K562 (cell line): Measurements from ENCODE around the gene ATP2A3.
A peak's percentile ranks its signal among the peaks of the same experiment; 100 is the strongest.

Source experiments
- CTCF ChIP-seq, 3 experiments: IDR thresholded peaks in 2 of 3; conservative IDR thresholded peaks in 1 of 3; 2 replicates each; pipeline ENCODE4 v1.5.1; 2011 to 2012; ENCODE audit warnings: low read length in 3 of 3, mild to moderate bottlenecking in 3 of 3, control low read depth in 2 of 3, improper control_type of control experiment in 1 of 3, inconsistent platforms in 1 of 3, low read depth in 1 of 3, mixed read lengths in 1 of 3, moderate library complexity in 1 of 3; ENCODE audit not compliant: insufficient read depth in 2 of 3
- E2F3 ChIP-seq: fragments of 250-450 bp; sonication (Bioruptor Pico); IDR thresholded peaks from 2 replicates; pipeline ENCODE4 v1.4.0; 2020; ENCODE audit warnings: mild to moderate bottlenecking
- ELF1 ChIP-seq: fragments of 200-800 bp; sonication (Bioruptor generic); IDR thresholded peaks from 2 replicates; pipeline ENCODE4 v1.6.1; 2016; ENCODE audit warnings: missing genetic modification characterization, missing compliant biosample characterization
- EZH2 ChIP-seq: IDR thresholded peaks from 2 replicates; pipeline ENCODE4 v1.6.1; 2012; ENCODE audit warnings: low read depth, mild to moderate bottlenecking, inconsistent platforms, low read length, borderline replicate concordance
- MXI1 ChIP-seq: IDR thresholded peaks from 2 replicates; pipeline ENCODE4 v1.6.1; 2011; ENCODE audit warnings: low read depth, mild to moderate bottlenecking, improper control_type of control experiment, low read length
- MYBL2 ChIP-seq, 2 experiments: fragments of 450-650 bp in 1 of 2; sonication (generic) in 1 of 2; formaldehyde crosslinking in 1 of 2; IDR thresholded peaks; 2 replicates each; pipeline versions ENCODE4 v1.6.1 to v1.8.1; 2017 to 2022; ENCODE audit warnings: borderline replicate concordance in 1 of 2, inconsistent platforms in 1 of 2, low read depth in 1 of 2, mild to moderate bottlenecking in 1 of 2, missing genetic modification reagents in 1 of 2, moderate library complexity in 1 of 2
- NFE2 ChIP-seq: IDR thresholded peaks from 2 replicates; pipeline ENCODE4 v1.6.1; 2014; ENCODE audit warnings: antibody characterized with exemption, low read depth
- POLR2A ChIP-seq: fragments of 450-650 bp; conservative IDR thresholded peaks from 2 replicates; pipeline ENCODE4 v1.6.1; 2016
- POLR2AphosphoS5 ChIP-seq: IDR thresholded peaks from 2 replicates; pipeline ENCODE4 v1.6.1; 2011; ENCODE audit warnings: mild to moderate bottlenecking, low read depth, low read length, moderate library complexity; ENCODE audit not compliant: control insufficient read depth, insufficient read depth
- RFX5 ChIP-seq: IDR thresholded peaks from 2 replicates; pipeline ENCODE4 v1.6.1; 2011; ENCODE audit warnings: low read depth, mild to moderate bottlenecking, improper control_type of control experiment, low read length
- ZNF12 ChIP-seq: sonication (generic); formaldehyde crosslinking; IDR thresholded peaks from 2 replicates; pipeline ENCODE4 v1.4.0; 2020; ENCODE audit warnings: mild to moderate bottlenecking, missing genetic modification reagents
- TF ChIP-seq, protein P1 (sequence below): fragments of 250-450 bp; sonication (Bioruptor Pico); IDR thresholded peaks from 2 replicates; pipeline ENCODE4 v1.5.0; 2020; ENCODE audit warnings: mild to moderate bottlenecking, borderline replicate concordance
- TF ChIP-seq, protein P2 (sequence below), 2 experiments: IDR thresholded peaks; 2 replicates each; pipeline ENCODE4 v1.6.1; 2011; ENCODE audit warnings: borderline replicate concordance in 1 of 2, control low read depth in 1 of 2, low read depth in 1 of 2, low read length in 1 of 2, mild to moderate bottlenecking in 1 of 2, mixed read lengths in 1 of 2, moderate library complexity in 1 of 2; ENCODE audit not compliant: insufficient read depth in 1 of 2, insufficient read length in 1 of 2, poor library complexity in 1 of 2, severe bottlenecking in 1 of 2; ENCODE audit errors: extremely low read depth in 1 of 2
- TF ChIP-seq, protein P3 (sequence below): sonication (generic); formaldehyde crosslinking; IDR thresholded peaks from 2 replicates; pipeline ENCODE4 v1.8.1; 2023; ENCODE audit warnings: mild to moderate bottlenecking, missing genetic modification reagents

DNA sequence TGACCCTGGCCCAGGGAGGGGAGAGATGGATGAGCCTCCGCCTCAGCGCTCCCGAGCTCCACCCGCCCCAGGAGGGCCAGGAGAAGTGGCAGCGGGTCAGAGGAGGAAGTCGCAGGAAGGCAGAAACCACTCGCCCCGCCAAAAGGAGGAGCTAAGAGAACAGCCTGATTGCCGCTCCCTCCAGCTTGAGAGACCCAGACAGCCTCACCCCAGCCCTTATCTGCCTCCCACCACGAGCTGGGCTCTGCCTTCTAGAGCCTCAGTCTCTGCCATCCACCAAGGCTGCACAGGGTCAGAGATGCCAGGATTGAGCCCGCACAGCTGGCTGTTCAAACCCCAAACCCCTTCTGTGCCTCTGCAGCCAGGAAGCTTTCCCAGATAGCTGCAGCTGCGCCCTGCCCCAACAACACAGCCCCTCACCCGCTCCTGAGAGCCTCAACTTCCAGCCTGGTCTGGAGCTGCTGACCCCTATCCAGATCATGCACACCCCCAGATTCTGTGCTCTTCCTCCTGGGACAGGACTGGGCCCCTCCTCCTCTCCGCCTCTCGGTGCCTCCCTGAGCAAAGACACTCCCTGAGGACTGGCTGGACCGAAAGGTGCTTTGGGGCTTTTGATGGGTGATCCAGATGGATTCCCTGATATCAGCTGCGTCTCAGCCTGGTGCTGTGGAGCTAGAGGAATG lies 1.0 kb upstream of the ATP2A3 start:
- 0 out of 2 replicates have a peak, but pooled peaks have one; percentile 45 for TF ChIP-seq POLR2AphosphoS5
- TF ChIP-seq, protein P1, sequence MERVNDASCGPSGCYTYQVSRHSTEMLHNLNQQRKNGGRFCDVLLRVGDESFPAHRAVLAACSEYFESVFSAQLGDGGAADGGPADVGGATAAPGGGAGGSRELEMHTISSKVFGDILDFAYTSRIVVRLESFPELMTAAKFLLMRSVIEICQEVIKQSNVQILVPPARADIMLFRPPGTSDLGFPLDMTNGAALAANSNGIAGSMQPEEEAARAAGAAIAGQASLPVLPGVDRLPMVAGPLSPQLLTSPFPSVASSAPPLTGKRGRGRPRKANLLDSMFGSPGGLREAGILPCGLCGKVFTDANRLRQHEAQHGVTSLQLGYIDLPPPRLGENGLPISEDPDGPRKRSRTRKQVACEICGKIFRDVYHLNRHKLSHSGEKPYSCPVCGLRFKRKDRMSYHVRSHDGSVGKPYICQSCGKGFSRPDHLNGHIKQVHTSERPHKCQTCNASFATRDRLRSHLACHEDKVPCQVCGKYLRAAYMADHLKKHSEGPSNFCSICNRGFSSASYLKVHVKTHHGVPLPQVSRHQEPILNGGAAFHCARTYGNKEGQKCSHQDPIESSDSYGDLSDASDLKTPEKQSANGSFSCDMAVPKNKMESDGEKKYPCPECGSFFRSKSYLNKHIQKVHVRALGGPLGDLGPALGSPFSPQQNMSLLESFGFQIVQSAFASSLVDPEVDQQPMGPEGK (CRISPR knock-in tag), result no peak
- no peak for TF ChIP-seq MYBL2 (IDR thresholded peaks at IDR 0.05; ENCODE audit: low read depth)
- TF ChIP-seq MYBL2 (CRISPR knock-in tag; IDR thresholded peaks at IDR 0.05; ENCODE audit: borderline replicate concordance), result no peak
- TF ChIP-seq POLR2A, result peak; percentile 69
- no peak for TF ChIP-seq E2F3 (CRISPR knock-in tag)
- TF ChIP-seq MXI1, result no peak
- no peak for TF ChIP-seq ZNF12 (CRISPR knock-in tag)
- peak in 2 of 3 experiments; percentile 39 to 48; a peak in 4 of 6 replicates for TF ChIP-seq CTCF (IDR thresholded peaks at IDR 0.05 in 2 of 3, conservative IDR thresholded peaks at IDR 0.05 in 1 of 3; ENCODE audit: insufficient read depth in 2 of 3, low read depth in 1 of 3, low read length in 3 of 3)
- no peak for TF ChIP-seq ELF1 (tag)
- TF ChIP-seq, protein P2, sequence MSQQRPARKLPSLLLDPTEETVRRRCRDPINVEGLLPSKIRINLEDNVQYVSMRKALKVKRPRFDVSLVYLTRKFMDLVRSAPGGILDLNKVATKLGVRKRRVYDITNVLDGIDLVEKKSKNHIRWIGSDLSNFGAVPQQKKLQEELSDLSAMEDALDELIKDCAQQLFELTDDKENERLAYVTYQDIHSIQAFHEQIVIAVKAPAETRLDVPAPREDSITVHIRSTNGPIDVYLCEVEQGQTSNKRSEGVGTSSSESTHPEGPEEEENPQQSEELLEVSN (IDR thresholded peaks at IDR 0.05; ENCODE audit: borderline replicate concordance in 1 of 2, extremely low read depth in 1 of 2, insufficient read depth in 1 of 2, insufficient read length in 1 of 2, low read depth in 1 of 2, low read length in 1 of 2, poor library complexity in 1 of 2, severe bottlenecking in 1 of 2), result peak in 1 of 2 experiments; percentile 64
- no peak for TF ChIP-seq RFX5
- TF ChIP-seq, protein P3, sequence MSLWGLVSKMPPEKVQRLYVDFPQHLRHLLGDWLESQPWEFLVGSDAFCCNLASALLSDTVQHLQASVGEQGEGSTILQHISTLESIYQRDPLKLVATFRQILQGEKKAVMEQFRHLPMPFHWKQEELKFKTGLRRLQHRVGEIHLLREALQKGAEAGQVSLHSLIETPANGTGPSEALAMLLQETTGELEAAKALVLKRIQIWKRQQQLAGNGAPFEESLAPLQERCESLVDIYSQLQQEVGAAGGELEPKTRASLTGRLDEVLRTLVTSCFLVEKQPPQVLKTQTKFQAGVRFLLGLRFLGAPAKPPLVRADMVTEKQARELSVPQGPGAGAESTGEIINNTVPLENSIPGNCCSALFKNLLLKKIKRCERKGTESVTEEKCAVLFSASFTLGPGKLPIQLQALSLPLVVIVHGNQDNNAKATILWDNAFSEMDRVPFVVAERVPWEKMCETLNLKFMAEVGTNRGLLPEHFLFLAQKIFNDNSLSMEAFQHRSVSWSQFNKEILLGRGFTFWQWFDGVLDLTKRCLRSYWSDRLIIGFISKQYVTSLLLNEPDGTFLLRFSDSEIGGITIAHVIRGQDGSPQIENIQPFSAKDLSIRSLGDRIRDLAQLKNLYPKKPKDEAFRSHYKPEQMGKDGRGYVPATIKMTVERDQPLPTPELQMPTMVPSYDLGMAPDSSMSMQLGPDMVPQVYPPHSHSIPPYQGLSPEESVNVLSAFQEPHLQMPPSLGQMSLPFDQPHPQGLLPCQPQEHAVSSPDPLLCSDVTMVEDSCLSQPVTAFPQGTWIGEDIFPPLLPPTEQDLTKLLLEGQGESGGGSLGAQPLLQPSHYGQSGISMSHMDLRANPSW (CRISPR knock-in tag), result no peak
- no peak for TF ChIP-seq EZH2
- TF ChIP-seq NFE2, result no peak
